GM12878 (cell line): Measurements from ENCODE around the gene CEACAM8. TPM values are rescaled to one million over a fixed set of nuclear protein-coding genes. Genes with fewer than 3 reads are reported as not detected.

Source experiments
- HCFC1 ChIP-seq: fragments of 150-350 bp; IDR thresholded peaks from 2 replicates; pipeline ENCODE4 v1.6.1; 2014; ENCODE audit warnings: low read length
- MTA3 ChIP-seq: IDR thresholded peaks from 2 replicates; pipeline ENCODE4 v1.6.1; 2012; ENCODE audit warnings: low read length, inconsistent platforms, borderline replicate concordance
- PRDM15 ChIP-seq: fragments of 450-650 bp; formaldehyde crosslinking; IDR thresholded peaks from 2 replicates; pipeline ENCODE4 v1.4.0; 2020; ENCODE audit warnings: mild to moderate bottlenecking, moderate library complexity
- RELA ChIP-seq: fragments of 450-650 bp; IDR thresholded peaks from 2 replicates; pipeline ENCODE4 v1.8.0; 2014; ENCODE audit warnings: borderline replicate concordance; ENCODE audit not compliant: partially characterized antibody
- RELB ChIP-seq: fragments of 450-650 bp; IDR thresholded peaks from 2 replicates; pipeline ENCODE4 v1.6.1; 2017; ENCODE audit warnings: low read depth, mild to moderate bottlenecking, moderate library complexity
- USF2 ChIP-seq: IDR thresholded peaks from 2 replicates; pipeline ENCODE4 v1.6.1; 2011; ENCODE audit warnings: low read depth, low read length, improper control_type of control experiment, borderline replicate concordance
- ZNF384 ChIP-seq: IDR thresholded peaks from 2 replicates; pipeline ENCODE4 v1.6.1; 2012; ENCODE audit warnings: low read depth, mild to moderate bottlenecking, low read length, improper control_type of control experiment, borderline replicate concordance
- polyA plus RNA-seq, 11 experiments: library from polyadenylated mRNA; depleted of rRNA in 4 of 11; unstranded in 6 of 11; stranded (reverse) in 5 of 11; fragments of >200 nt; fragmentation: Nextera tagmentation in 4 of 11; fragmentation: Illumina TruSeq in 1 of 11; extraction: Ambion mirVana in 4 of 11; extraction: Trizol in 1 of 11; gene quantifications; 1 replicate in 1 of 11; 2 replicates in 10 of 11; pipeline versions ENCODE4 v1.2.1 to v1.2.3, GENCODE V29; 2011 to 2016; ENCODE audit warnings: inconsistent platforms in 2 of 11, missing spikeins in 2 of 11, low read depth in 1 of 11
- total RNA-seq, 4 experiments: library from RNA; depleted of rRNA in 3 of 4; stranded (reverse); fragments of >200 nt in 3 of 4; fragmentation: Illumina TruSeq in 1 of 4; extraction: Trizol in 1 of 4; gene quantifications; 2 replicates each; pipeline versions ENCODE4 v1.2.1 to v1.2.3, GENCODE V29; 2013 to 2021

CEACAM8 gene
- total and polyA plus RNA-seq, 10 of the 15 experiments (the other 5 are each of a cell fraction or from before 2014, with no cell fraction given), result 0.06 TPM; not detected in 9

- TF ChIP-seq PRDM15 (CRISPR knock-in tag) (no peak), HCFC1 (no peak), RELA (no peak), RELB (no peak), USF2 (no peak), MTA3 (no peak), ZNF384 (no peak)
Observed at GRCh38 chr19:42542791-42543190, 51.9 kb downstream of the CEACAM8 start (continued).
